ENCODE results near the gene SMURF2.
A peak's percentile ranks its signal among the peaks of the same experiment; 100 is the strongest.

Gene SMURF2

DNA sequence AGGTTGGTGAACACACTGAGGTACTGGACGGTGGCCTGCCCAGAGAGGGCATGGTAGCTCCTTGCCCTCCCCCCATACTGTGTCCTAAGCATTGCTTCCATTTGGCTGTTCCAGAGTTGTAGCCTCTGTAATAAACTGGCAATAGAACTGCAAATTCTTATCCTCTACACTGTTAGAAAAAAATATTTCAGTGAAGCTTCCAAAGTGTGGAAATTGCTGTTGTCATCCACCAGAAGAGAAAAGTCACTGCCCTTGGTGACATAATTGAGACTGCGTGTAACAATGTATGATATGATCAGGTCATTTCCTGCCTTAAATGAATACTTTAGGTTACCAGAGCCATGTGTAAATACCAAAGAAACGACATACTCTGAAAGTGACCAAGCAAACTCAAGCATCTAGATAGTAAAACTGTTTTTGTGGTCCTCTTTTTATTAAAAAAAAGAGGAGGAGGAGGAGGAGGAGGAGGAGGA is 89.4 kb downstream of the SMURF2 start:
- Histone ChIP-seq H3K4me3 (ENCODE audit: control insufficient read depth in 1 of 7, extremely low read depth in 1 of 7, insufficient read depth in 4 of 7, low read depth in 2 of 7, low read length in 6 of 7) (no peak overlapping the region), H3K9me3 (ENCODE audit: control extremely low read depth in 1 of 5, control insufficient read depth in 4 of 5, insufficient read depth in 2 of 5, low read depth in 1 of 5, low read length in 4 of 5) (no peaks in the 10 kb centered on the region), H3K27me3 (replicated peaks in 2 of 5; ENCODE audit: control insufficient read depth in 4 of 5, insufficient read depth in 5 of 5, low read length in 4 of 5) (no peaks in the 10 kb centered on the region), H3K27ac (ENCODE audit: insufficient read depth in 1 of 2, low read depth in 1 of 2, low read length in 2 of 2, poor library complexity in 1 of 2, severe bottlenecking in 2 of 2) (peak overlapping the region in 1 of 2 experiments; percentile 78), H3K36me3 (ENCODE audit: control insufficient read depth in 4 of 4, insufficient read depth in 4 of 4, low read length in 3 of 4) (peaks cover 10 to 35% (median 22%) of the 10 kb centered on the region in 4 experiments), H3K4me1 (ENCODE audit: control extremely low read depth in 1 of 4, control insufficient read depth in 4 of 4, insufficient read depth in 4 of 4, low read length in 3 of 4) (peaks cover 0 to 4% (median 1%) of the 10 kb centered on the region in 4 experiments)
- ChIA-PET POLR2A (interaction anchor here (0.5 kb wide), 1 partner anchor 128 kb away, joined by 3 read pairs; no protein-coding TSS in a partner anchor), CTCF (interaction anchor here (0.9 to 2.1 kb wide), 3 partner anchors 10 to 29 kb away, joined by 3 to 11 read pairs (median 3); no protein-coding TSS in a partner anchor)
- 100% methylated on average over 1 of the region's 3 CpGs for WGBS (ENCODE audit: insufficient coverage)
- peak; percentile 29 to 72 (median 65) for DNase-seq

DNA sequence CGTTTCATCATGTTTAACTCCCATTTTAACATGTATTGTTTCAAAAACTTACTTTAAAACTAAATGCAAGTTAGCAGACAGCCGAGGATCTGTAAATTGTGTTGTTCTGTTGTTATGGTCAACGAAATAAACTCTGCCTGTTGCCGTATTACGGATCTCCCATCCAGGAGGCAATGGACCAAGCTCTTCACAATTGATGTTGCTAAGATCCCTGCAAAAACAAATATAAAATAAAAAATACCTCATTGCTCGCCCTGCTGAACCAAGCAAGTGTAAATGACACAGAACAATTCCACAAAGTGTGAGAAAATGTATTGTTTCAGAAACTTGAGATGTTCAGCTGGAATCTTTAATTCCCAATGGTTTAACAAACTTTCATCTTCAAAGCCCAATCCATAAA is 90.4 kb downstream of the SMURF2 start:
- Histone ChIP-seq H3K27ac (ENCODE audit: insufficient read depth in 1 of 2, low read depth in 1 of 2, low read length in 2 of 2, poor library complexity in 1 of 2, severe bottlenecking in 2 of 2) (peak overlapping the region in 1 of 2 experiments; percentile 14), H3K9me3 (ENCODE audit: control extremely low read depth in 1 of 5, control insufficient read depth in 4 of 5, insufficient read depth in 2 of 5, low read depth in 1 of 5, low read length in 4 of 5) (no peaks in the 10 kb centered on the region), H3K4me3 (ENCODE audit: control insufficient read depth in 1 of 7, extremely low read depth in 1 of 7, insufficient read depth in 4 of 7, low read depth in 2 of 7, low read length in 6 of 7) (no peak overlapping the region), H3K4me1 (ENCODE audit: control extremely low read depth in 1 of 4, control insufficient read depth in 4 of 4, insufficient read depth in 4 of 4, low read length in 3 of 4) (peaks cover 0 to 4% (median 1%) of the 10 kb centered on the region in 4 experiments), H3K36me3 (ENCODE audit: control insufficient read depth in 4 of 4, insufficient read depth in 4 of 4, low read length in 3 of 4) (peaks cover 8 to 31% (median 20%) of the 10 kb centered on the region in 4 experiments), H3K27me3 (replicated peaks in 2 of 5; ENCODE audit: control insufficient read depth in 4 of 5, insufficient read depth in 5 of 5, low read length in 4 of 5) (no peaks in the 10 kb centered on the region)
- 100% methylated on average over 2 of the region's 6 CpGs for WGBS (ENCODE audit: insufficient coverage)
- ChIA-PET POLR2A (no interaction called here), CTCF (interaction anchor here (0.9 to 1.4 kb wide), 3 partner anchors 9 to 30 kb away, joined by 3 read pairs; no protein-coding TSS in a partner anchor)
- no peak for DNase-seq

DNA sequence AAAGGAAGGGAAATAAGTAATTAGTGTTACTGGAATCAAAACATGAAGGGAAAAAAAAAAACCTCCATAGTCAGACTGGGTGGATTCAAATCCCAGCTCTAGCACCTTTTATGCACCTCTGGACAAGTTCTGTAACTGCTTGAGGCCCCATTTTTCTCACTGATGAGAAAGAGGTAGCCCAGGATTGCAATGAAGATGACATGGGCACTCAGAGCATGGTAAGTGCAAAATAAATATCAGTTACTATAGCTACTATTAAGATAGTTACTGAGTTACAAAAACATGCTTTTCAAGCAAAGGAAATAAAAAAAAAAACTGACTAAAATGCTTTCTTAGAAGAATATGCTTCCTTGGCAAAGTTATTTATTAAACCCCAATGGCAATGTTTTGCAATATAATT is 96.5 kb downstream of the SMURF2 start:
- Histone ChIP-seq H3K4me1 (ENCODE audit: control extremely low read depth in 1 of 4, control insufficient read depth in 4 of 4, insufficient read depth in 4 of 4, low read length in 3 of 4) (no peaks in the 10 kb centered on the region), H3K36me3 (ENCODE audit: control insufficient read depth in 4 of 4, insufficient read depth in 4 of 4, low read length in 3 of 4) (peaks cover 14 to 46% (median 25%) of the 10 kb centered on the region in 4 experiments), H3K27ac (ENCODE audit: insufficient read depth in 1 of 2, low read depth in 1 of 2, low read length in 2 of 2, poor library complexity in 1 of 2, severe bottlenecking in 2 of 2) (no peak overlapping the region), H3K4me3 (ENCODE audit: control insufficient read depth in 1 of 7, extremely low read depth in 1 of 7, insufficient read depth in 4 of 7, low read depth in 2 of 7, low read length in 6 of 7) (no peak overlapping the region), H3K9me3 (ENCODE audit: control extremely low read depth in 1 of 5, control insufficient read depth in 4 of 5, insufficient read depth in 2 of 5, low read depth in 1 of 5, low read length in 4 of 5) (no peaks in the 10 kb centered on the region), H3K27me3 (replicated peaks in 2 of 5; ENCODE audit: control insufficient read depth in 4 of 5, insufficient read depth in 5 of 5, low read length in 4 of 5) (no peaks in the 10 kb centered on the region)
- POLR2A ChIA-PET: no interaction called here
- peak in 2 of 3 donors; percentile 37 to 55 for DNase-seq
- CTCF ChIA-PET: interaction anchor here (0.6 to 1.1 kb wide), 2 partner anchors 21 to 39 kb away, joined by 3 read pairs; no protein-coding TSS in a partner anchor

DNA sequence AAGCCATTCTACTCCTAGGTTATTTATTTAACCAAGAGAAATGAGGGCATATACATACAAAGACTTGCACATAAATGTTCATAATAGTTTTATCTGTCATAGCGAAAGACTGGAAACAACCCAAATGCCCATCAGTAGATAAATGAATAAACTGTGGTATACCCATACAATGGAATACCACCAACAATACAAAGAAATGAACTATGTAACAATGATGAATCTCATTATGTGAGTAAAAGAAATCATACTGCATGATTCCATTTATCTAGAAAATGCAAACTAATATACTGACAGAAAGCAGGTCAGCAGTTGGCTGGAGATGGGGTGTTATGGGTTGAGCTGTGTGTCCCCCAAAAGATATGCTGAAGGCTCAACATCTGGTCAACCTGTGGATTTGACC is 98.0 kb downstream of the SMURF2 start:
- ChIA-PET POLR2A (no interaction called here), CTCF (interaction anchor here (1.0 to 1.1 kb wide), 2 partner anchors 39 to 83 kb away, joined by 3 read pairs; no protein-coding TSS in a partner anchor)
- DNase-seq: no peak
- Histone ChIP-seq H3K9me3 (ENCODE audit: control extremely low read depth in 1 of 5, control insufficient read depth in 4 of 5, insufficient read depth in 2 of 5, low read depth in 1 of 5, low read length in 4 of 5) (no peaks in the 10 kb centered on the region), H3K36me3 (ENCODE audit: control insufficient read depth in 4 of 4, insufficient read depth in 4 of 4, low read length in 3 of 4) (peaks cover 12 to 44% (median 20%) of the 10 kb centered on the region in 4 experiments), H3K27me3 (replicated peaks in 2 of 5; ENCODE audit: control insufficient read depth in 4 of 5, insufficient read depth in 5 of 5, low read length in 4 of 5) (no peaks in the 10 kb centered on the region), H3K4me1 (ENCODE audit: control extremely low read depth in 1 of 4, control insufficient read depth in 4 of 4, insufficient read depth in 4 of 4, low read length in 3 of 4) (no peaks in the 10 kb centered on the region), H3K4me3 (ENCODE audit: control insufficient read depth in 1 of 7, extremely low read depth in 1 of 7, insufficient read depth in 4 of 7, low read depth in 2 of 7, low read length in 6 of 7) (no peak overlapping the region), H3K27ac (ENCODE audit: insufficient read depth in 1 of 2, low read depth in 1 of 2, low read length in 2 of 2, poor library complexity in 1 of 2, severe bottlenecking in 2 of 2) (no peak overlapping the region)
- WGBS (ENCODE audit: insufficient coverage): no CpG with 5 or more reads among the region's 1 CpG

DNA sequence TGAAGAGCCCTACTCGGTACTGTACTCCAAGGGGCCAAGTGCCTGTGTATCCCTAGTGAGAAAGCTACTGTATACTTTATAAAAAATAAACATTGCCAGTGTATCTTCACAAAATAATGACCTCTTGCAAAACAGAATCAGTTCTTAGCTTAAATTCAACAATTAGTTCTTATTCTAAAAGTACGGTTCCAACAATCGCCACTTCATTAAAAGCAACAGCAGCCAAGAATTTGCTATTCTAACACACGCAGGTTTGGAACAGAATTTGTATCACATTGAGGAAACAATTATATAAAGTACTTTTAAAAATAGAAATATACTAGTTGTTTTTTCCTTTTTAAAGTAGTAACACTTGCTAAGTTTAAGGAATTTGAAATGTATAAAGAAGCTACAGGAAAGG is 106.8 kb downstream of the SMURF2 start:
- no peak overlapping the region for H3K27ac ChIP-seq (ENCODE audit: insufficient read depth in 1 of 2, low read depth in 1 of 2, low read length in 2 of 2, poor library complexity in 1 of 2, severe bottlenecking in 2 of 2)
- peaks cover 13 to 46% (median 27%) of the 10 kb centered on the region in 4 experiments for H3K36me3 ChIP-seq (ENCODE audit: control insufficient read depth in 4 of 4, insufficient read depth in 4 of 4, low read length in 3 of 4)
- no peaks in the 10 kb centered on the region for H3K27me3 ChIP-seq (replicated peaks in 2 of 5; ENCODE audit: control insufficient read depth in 4 of 5, insufficient read depth in 5 of 5, low read length in 4 of 5)
- DNase-seq: no peak
- POLR2A ChIA-PET: no interaction called here
- no peaks in the 10 kb centered on the region for H3K4me1 ChIP-seq (ENCODE audit: control extremely low read depth in 1 of 4, control insufficient read depth in 4 of 4, insufficient read depth in 4 of 4, low read length in 3 of 4)
- 79% methylated on average over 2 of the region's 4 CpGs for WGBS (ENCODE audit: insufficient coverage)
- CTCF ChIA-PET: interaction anchor here (0.8 to 1.6 kb wide), 3 partner anchors 10 to 36 kb away, joined by 3 to 5 read pairs (median 3); no protein-coding TSS in a partner anchor
- no peak overlapping the region for H3K4me3 ChIP-seq (ENCODE audit: control insufficient read depth in 1 of 7, extremely low read depth in 1 of 7, insufficient read depth in 4 of 7, low read depth in 2 of 7, low read length in 6 of 7)
- no peaks in the 10 kb centered on the region for H3K9me3 ChIP-seq (ENCODE audit: control extremely low read depth in 1 of 5, control insufficient read depth in 4 of 5, insufficient read depth in 2 of 5, low read depth in 1 of 5, low read length in 4 of 5)

DNA sequence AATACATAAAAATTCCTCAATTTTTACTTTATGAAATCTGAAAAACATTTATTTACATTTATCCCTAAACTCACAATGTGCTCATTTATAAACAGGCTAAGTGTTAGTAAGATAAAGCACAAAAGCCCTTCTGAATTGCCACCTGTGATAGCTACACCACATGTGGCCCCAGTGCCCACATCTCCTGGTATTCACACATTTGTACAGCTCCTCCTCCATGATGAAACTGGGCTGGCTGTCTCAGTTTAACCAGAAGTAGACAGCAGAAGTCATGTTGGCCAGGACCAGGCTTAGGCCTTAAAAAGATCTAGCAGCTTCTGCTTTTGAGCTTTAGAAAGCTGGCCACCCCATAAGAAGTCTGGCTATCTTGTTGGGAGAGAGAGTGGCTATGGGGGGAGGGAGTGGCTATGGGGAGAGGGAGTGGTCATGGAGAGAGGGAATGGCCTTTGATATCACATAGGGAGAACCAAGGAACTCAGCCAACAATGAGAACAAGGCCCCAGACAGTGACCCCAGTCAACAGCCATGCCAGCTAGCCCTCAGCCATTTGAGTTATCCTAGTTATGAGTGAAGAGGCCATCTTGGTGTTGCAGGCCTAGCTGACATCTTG is 108.0 kb downstream of the SMURF2 start:
- no peaks in the 10 kb centered on the region for H3K9me3 ChIP-seq (ENCODE audit: control extremely low read depth in 1 of 5, control insufficient read depth in 4 of 5, insufficient read depth in 2 of 5, low read depth in 1 of 5, low read length in 4 of 5)
- CTCF ChIA-PET: interaction anchor here (1.1 to 2.0 kb wide), 2 partner anchors 9 to 96 kb away, joined by 5 to 7 read pairs; no protein-coding TSS in a partner anchor
- POLR2A ChIA-PET: no interaction called here
- peaks cover 14 to 51% (median 28%) of the 10 kb centered on the region in 4 experiments for H3K36me3 ChIP-seq (ENCODE audit: control insufficient read depth in 4 of 4, insufficient read depth in 4 of 4, low read length in 3 of 4)
- no peak for DNase-seq
- no peak overlapping the region for H3K4me3 ChIP-seq (ENCODE audit: control insufficient read depth in 1 of 7, extremely low read depth in 1 of 7, insufficient read depth in 4 of 7, low read depth in 2 of 7, low read length in 6 of 7)
- H3K27me3 ChIP-seq (replicated peaks in 2 of 5; ENCODE audit: control insufficient read depth in 4 of 5, insufficient read depth in 5 of 5, low read length in 4 of 5): no peaks in the 10 kb centered on the region
- H3K4me1 ChIP-seq (ENCODE audit: control extremely low read depth in 1 of 4, control insufficient read depth in 4 of 4, insufficient read depth in 4 of 4, low read length in 3 of 4): no peaks in the 10 kb centered on the region
- H3K27ac ChIP-seq (ENCODE audit: insufficient read depth in 1 of 2, low read depth in 1 of 2, low read length in 2 of 2, poor library complexity in 1 of 2, severe bottlenecking in 2 of 2): no peak overlapping the region

DNA sequence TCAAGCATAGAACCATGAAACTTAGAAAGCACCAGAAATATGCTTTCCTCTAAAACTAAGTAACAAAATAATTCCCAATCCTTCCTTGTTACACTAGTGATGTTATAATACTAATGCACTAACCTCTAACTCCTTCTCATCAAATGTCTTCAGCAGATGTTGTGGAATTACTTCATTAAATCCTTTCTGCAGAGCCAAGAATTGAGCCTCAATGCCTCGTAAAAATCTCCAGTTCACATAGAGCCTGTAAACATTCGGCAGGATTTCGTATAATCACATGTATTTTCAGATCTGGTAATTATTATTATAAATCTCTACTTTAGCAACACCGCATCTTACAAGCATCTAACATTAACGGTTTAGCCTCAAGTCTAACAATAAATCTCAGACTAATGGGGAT is 110.6 kb downstream of the SMURF2 start:
- Histone ChIP-seq H3K27ac (ENCODE audit: insufficient read depth in 1 of 2, low read depth in 1 of 2, low read length in 2 of 2, poor library complexity in 1 of 2, severe bottlenecking in 2 of 2) (no peak overlapping the region), H3K27me3 (replicated peaks in 2 of 5; ENCODE audit: control insufficient read depth in 4 of 5, insufficient read depth in 5 of 5, low read length in 4 of 5) (no peaks in the 10 kb centered on the region), H3K4me3 (ENCODE audit: control insufficient read depth in 1 of 7, extremely low read depth in 1 of 7, insufficient read depth in 4 of 7, low read depth in 2 of 7, low read length in 6 of 7) (no peak overlapping the region), H3K4me1 (ENCODE audit: control extremely low read depth in 1 of 4, control insufficient read depth in 4 of 4, insufficient read depth in 4 of 4, low read length in 3 of 4) (no peaks in the 10 kb centered on the region), H3K9me3 (ENCODE audit: control extremely low read depth in 1 of 5, control insufficient read depth in 4 of 5, insufficient read depth in 2 of 5, low read depth in 1 of 5, low read length in 4 of 5) (no peaks in the 10 kb centered on the region), H3K36me3 (ENCODE audit: control insufficient read depth in 4 of 4, insufficient read depth in 4 of 4, low read length in 3 of 4) (peaks cover 16 to 54% (median 38%) of the 10 kb centered on the region in 4 experiments)
- ChIA-PET CTCF (no interaction called here), POLR2A (no interaction called here)
- WGBS (ENCODE audit: insufficient coverage): no CpG with 5 or more reads among the region's 5 CpGs
- no peak for DNase-seq
